HepG2 (cell line): Measurements from ENCODE around the gene FSCB. TPM values are rescaled to one million over a fixed set of nuclear protein-coding genes. Genes with fewer than 3 reads are reported as not detected.

Experiments
- ATAC-seq: fragments of 200-7000 bp; cut with Tn5 transposase; 3 replicates; pipeline ENCODE4 v1.9.1; 2020; ENCODE audit warnings: mild to moderate bottlenecking, moderate library complexity
- BruUV-seq: library from RNA; stranded (reverse); fragments of 400-500 nt; replicated peaks from 2 replicates; lab custom pipeline; 2021; lab: Mats Ljungman, UMichigan
- CTCF ChIA-PET: fragments of 300-600 bp; formaldehyde crosslinking; extraction: SDS; loops from one replicate; lab custom pipeline; 2021; ENCODE audit warnings: low total read pairs, inconsistent platforms, low intra/inter-chr PET ratio; lab: Yijun Ruan, JAX
- POLR2A ChIA-PET: fragments of 350-600 bp; sonication (Branson Sonifier 250); formaldehyde crosslinking; loops from one replicate; lab custom pipeline; 2020; ENCODE audit warnings: antibody characterized with exemption, inconsistent platforms; lab: Yijun Ruan, JAX
- DNase-seq: peaks from one replicate; pipeline ENCODE4 v3.0.0-alpha.2; 2015; ENCODE audit warnings: low spot score
- FAIRE-seq: peaks from 3 replicates; lab custom pipeline; 2011; peaks lifted over from hg19 to GRCh38; lab: Jason Lieb, UNC
- H2AFZ ChIP-seq: one replicate; pipeline ENCODE4 v1.6.1; 2011; ENCODE audit warnings: low read length, inconsistent platforms
- H3K27ac ChIP-seq: fragments of 300-600 bp; 3 replicates; pipeline ENCODE4 v1.8.0; 2011; ENCODE audit warnings: mixed run types, mild to moderate bottlenecking, mixed read lengths, low read length, inconsistent platforms; ENCODE audit not compliant: insufficient read depth; ENCODE audit errors: extremely low read length
- H3K27me3 ChIP-seq, 2 experiments: fragments of 200-600 bp in 1 of 2; 2 replicates in 1 of 2; 3 replicates in 1 of 2; pipeline versions ENCODE4 v1.6.0 to v1.8.0; 2011; ENCODE audit warnings: low read length in 2 of 2, mild to moderate bottlenecking in 2 of 2, moderate library complexity in 2 of 2, inconsistent platforms in 1 of 2; ENCODE audit not compliant: insufficient read depth in 2 of 2, control insufficient read depth in 1 of 2
- H3K36me3 ChIP-seq, 2 experiments: fragments of 200-600 bp in 1 of 2; replicated peaks in 1 of 2; 2 replicates in 1 of 2; 3 replicates in 1 of 2; pipeline versions ENCODE4 v1.5.1 to v1.8.0; 2011; ENCODE audit warnings: low read length in 2 of 2, inconsistent platforms in 1 of 2; ENCODE audit not compliant: insufficient read depth in 2 of 2, control insufficient read depth in 1 of 2
- H3K4me1 ChIP-seq: 2 replicates; pipeline ENCODE4 v1.5.1; 2012; ENCODE audit warnings: low read length, inconsistent platforms; ENCODE audit not compliant: insufficient read depth
- H3K4me2 ChIP-seq: 2 replicates; pipeline ENCODE4 v1.6.0; 2011; ENCODE audit warnings: low read depth, low read length, inconsistent platforms
- H3K4me3 ChIP-seq, 3 experiments: fragments of 200-600 bp in 1 of 3; sonication (generic), shearing (Covaris generic) in 1 of 3; replicated peaks in 1 of 3; 2 replicates each; pipeline ENCODE4 v1.5.1; 2011 to 2016; ENCODE audit warnings: low read length in 3 of 3, inconsistent platforms in 2 of 3, low read depth in 2 of 3, mild to moderate bottlenecking in 2 of 3, control low read depth in 1 of 3, mixed read lengths in 1 of 3; ENCODE audit not compliant: insufficient read depth in 1 of 3
- H3K79me2 ChIP-seq: one replicate; pipeline ENCODE4 v1.6.1; 2011; ENCODE audit warnings: low read length, inconsistent platforms; ENCODE audit not compliant: insufficient read depth
- H3K9ac ChIP-seq: 2 replicates; pipeline ENCODE4 v1.6.0; 2011; ENCODE audit warnings: mild to moderate bottlenecking, low read depth, low read length, inconsistent platforms; ENCODE audit not compliant: insufficient read depth
- H3K9me3 ChIP-seq: 2 replicates; pipeline ENCODE4 v1.5.1; 2012; ENCODE audit warnings: mild to moderate bottlenecking, low read length
- H4K20me1 ChIP-seq: 2 replicates; pipeline ENCODE4 v1.6.0; 2011; ENCODE audit warnings: inconsistent platforms, mild to moderate bottlenecking, low read length, moderate library complexity; ENCODE audit not compliant: insufficient read depth
- ATF7 ChIP-seq, 2 experiments: fragments of 450-650 bp in 1 of 2; sonication (generic) in 1 of 2; formaldehyde crosslinking in 1 of 2; IDR thresholded peaks; 2 replicates each; pipeline versions ENCODE4 v1.4.0 to v1.6.1; 2016 to 2020; ENCODE audit warnings: antibody characterized with exemption in 1 of 2, mild to moderate bottlenecking in 1 of 2, missing genetic modification reagents in 1 of 2
- BCL6 ChIP-seq: IDR thresholded peaks from 2 replicates; pipeline ENCODE4 v1.6.1; 2016; ENCODE audit warnings: missing genetic modification reagents, missing compliant biosample characterization
- CCAR2 ChIP-seq: fragments of 200-400 bp; formaldehyde crosslinking; optimal IDR thresholded peaks from 2 replicates; pipeline ENCODE3; 2018; ENCODE audit warnings: low read depth, mild to moderate bottlenecking, low read length, moderate library complexity
- FOXK1 ChIP-seq: sonication (generic); formaldehyde crosslinking; IDR thresholded peaks from 2 replicates; pipeline ENCODE4 v1.4.0; 2020; ENCODE audit warnings: low read depth, missing genetic modification reagents, borderline replicate concordance
- GABPA ChIP-seq, 2 experiments: IDR thresholded peaks; 2 replicates each; pipeline ENCODE4 v1.6.1; 2011 to 2016; ENCODE audit warnings: low read depth in 2 of 2, low read length in 1 of 2, missing biosample characterization in 1 of 2, missing genetic modification characterization in 1 of 2
- HNRNPL ChIP-seq: fragments of 200-400 bp; formaldehyde crosslinking; IDR thresholded peaks from 2 replicates; pipeline ENCODE4 v1.6.1; 2017; ENCODE audit warnings: mild to moderate bottlenecking, low read depth, low read length
- KLF13 ChIP-seq: sonication (generic); formaldehyde crosslinking; IDR thresholded peaks from 2 replicates; pipeline ENCODE4 v1.4.0; 2020; ENCODE audit warnings: mild to moderate bottlenecking, missing genetic modification reagents
- KLF15 ChIP-seq: sonication (generic); formaldehyde crosslinking; IDR thresholded peaks from 2 replicates; pipeline ENCODE4 v1.8.1; 2023; ENCODE audit warnings: borderline replicate concordance, mild to moderate bottlenecking, inconsistent platforms, missing genetic modification reagents, mixed read lengths
- MAFF ChIP-seq: IDR thresholded peaks from 2 replicates; pipeline ENCODE4 v1.6.1; 2011; ENCODE audit warnings: low read depth, low read length, improper control_type of control experiment
- MAFK ChIP-seq, 2 experiments: IDR thresholded peaks in 1 of 2; conservative IDR thresholded peaks in 1 of 2; 2 replicates each; pipeline ENCODE4 v1.6.1; 2011; ENCODE audit warnings: improper control_type of control experiment in 2 of 2, low read length in 2 of 2
- MAZ ChIP-seq, 2 experiments: sonication (generic) in 1 of 2; formaldehyde crosslinking in 1 of 2; IDR thresholded peaks; 2 replicates each; pipeline versions ENCODE4 v1.5.0 to v1.6.1; 2012 to 2020; ENCODE audit warnings: low read depth in 2 of 2, mild to moderate bottlenecking in 2 of 2, borderline replicate concordance in 1 of 2, improper control_type of control experiment in 1 of 2, low read length in 1 of 2, missing genetic modification reagents in 1 of 2, moderate library complexity in 1 of 2
- NPAS2 ChIP-seq: sonication (generic); formaldehyde crosslinking; IDR thresholded peaks from 2 replicates; pipeline ENCODE4 v1.8.0; 2022; ENCODE audit warnings: mild to moderate bottlenecking, missing genetic modification reagents, borderline replicate concordance
- RBFOX2 ChIP-seq: fragments of 200-400 bp; formaldehyde crosslinking; IDR thresholded peaks from 2 replicates; pipeline ENCODE4 v1.6.1; 2017; ENCODE audit warnings: low read depth, mild to moderate bottlenecking, low read length
- ZNF264 ChIP-seq: sonication (generic); formaldehyde crosslinking; IDR thresholded peaks from 2 replicates; pipeline ENCODE4 v1.4.0; 2020; ENCODE audit warnings: missing genetic modification reagents
- ZNF274 ChIP-seq: sonication (generic); formaldehyde crosslinking; IDR thresholded peaks from 2 replicates; pipeline ENCODE4 v1.5.1; 2020; ENCODE audit warnings: mild to moderate bottlenecking, missing genetic modification reagents
- ZNF564 ChIP-seq: sonication (generic); formaldehyde crosslinking; IDR thresholded peaks from 2 replicates; pipeline ENCODE4 v1.8.1; 2023; ENCODE audit warnings: mild to moderate bottlenecking, missing genetic modification reagents
- ZNF7 ChIP-seq: IDR thresholded peaks from 2 replicates; pipeline ENCODE4 v1.6.1; 2016; ENCODE audit warnings: missing biosample characterization, missing genetic modification reagents
- WGBS: methylation state at CpG from one replicate; pipeline ENCODE4 v1.1.6; 2017; ENCODE audit warnings: low lambda C conversion rate; 5-methylcytosine and 5-hydroxymethylcytosine counted together
- in situ Hi-C: cut with HindIII; loops from 2 replicates; pipeline ENCODE4 v1.10.0; 2017; ENCODE audit warnings: low pct_unique_long_range_greater_than_20kb; ENCODE audit not compliant: extremely low pct_ligation_motif_present
- intact Hi-C: fragments of 100-400 bp; cut with micrococcal nuclease; formaldehyde crosslinking; loops from one replicate; pipeline ENCODE4 v1.10.0; 2022; ENCODE audit not compliant: unreplicated experiment
- polyA plus RNA-seq, 8 experiments: library from polyadenylated mRNA; depleted of rRNA in 3 of 8; stranded (reverse) in 7 of 8; unstranded in 1 of 8; fragments of >200 nt; fragmentation: Illumina TruSeq in 4 of 8; extraction: Trizol in 4 of 8; gene quantifications; 2 replicates each; pipeline versions ENCODE4 v1.2.1 to v1.2.3, GENCODE V29; 2011 to 2016; ENCODE audit warnings: low read depth in 4 of 8, missing spikeins in 1 of 8, mixed read lengths in 1 of 8; ENCODE audit not compliant: insufficient read depth in 1 of 8
- total RNA-seq, 5 experiments: library from RNA; depleted of rRNA; stranded (reverse); fragments of >200 nt; fragmentation: Illumina TruSeq; extraction: Trizol; gene quantifications; 2 replicates each; pipeline ENCODE4 v1.2.3, GENCODE V29; 2016; ENCODE audit warnings: low read depth in 1 of 5
- TF ChIP-seq, protein P1 (sequence below): IDR thresholded peaks from 2 replicates; pipeline ENCODE4 v1.6.1; 2018; ENCODE audit warnings: missing genetic modification reagents

The FSCB gene
- total and polyA plus RNA-seq, 2 of the 13 experiments (the other 11 are each of a cell fraction or from before 2014, with no cell fraction given), result not detected

DNA sequence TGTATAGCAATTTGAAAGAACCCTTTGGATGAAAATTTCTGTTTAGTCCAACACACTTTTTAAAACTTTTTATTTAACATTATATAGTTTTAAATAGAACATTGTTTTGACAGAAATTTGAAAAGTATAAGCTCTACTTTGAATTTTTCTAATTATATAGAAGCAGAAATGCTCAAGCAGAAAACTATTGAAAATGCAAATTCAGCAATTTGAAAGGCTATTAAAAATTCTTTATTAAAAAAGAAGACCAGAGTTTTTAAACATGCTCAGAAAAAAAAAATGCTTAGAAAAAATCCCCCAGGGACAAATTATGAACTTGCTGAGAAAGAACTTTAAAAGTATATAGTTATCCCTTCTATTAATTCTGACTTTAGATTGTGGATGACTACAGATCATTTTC lies 21.1 kb upstream of the FSCB start:
- intact Hi-C loops, result no loop called here
- FAIRE-seq, result no peak
- Histone ChIP-seq H3K27me3 (no peaks in the 10 kb centered on the region), H3K27ac (no peak overlapping the region), H3K9ac (no peak overlapping the region), H3K4me2 (no peak overlapping the region), H3K9me3 (no peaks in the 10 kb centered on the region), H3K79me2 (no peaks in the 10 kb centered on the region), H2AFZ (no peak overlapping the region), H3K4me1 (no peaks in the 10 kb centered on the region), H3K4me3 (no peak overlapping the region), H3K36me3 (no peaks in the 10 kb centered on the region), H4K20me1 (no peaks in the 10 kb centered on the region)
- in situ Hi-C loops, result no loop called here
- POLR2A ChIA-PET, result no interaction called here
- BruUV-seq, result no TSS peak
- CTCF ChIA-PET, result no interaction called here
- no peak for ATAC-seq
- no peak for TF ChIP-seq BCL6 (CRISPR knock-in tag)
- no peak for TF ChIP-seq HNRNPL
- TF ChIP-seq MAFF, result peak; percentile 73
- TF ChIP-seq ZNF7, result no peak
- no peak for TF ChIP-seq ZNF274 (CRISPR knock-in tag)
- TF ChIP-seq MAFK (conservative IDR thresholded peaks at IDR 0.05 in 1 of 2, IDR thresholded peaks at IDR 0.05 in 1 of 2; ENCODE audit: low read length in 2 of 2), result peak; percentile 48 to 85
- no peak for TF ChIP-seq FOXK1 (CRISPR knock-in tag)
- no peak for DNase-seq

DNA sequence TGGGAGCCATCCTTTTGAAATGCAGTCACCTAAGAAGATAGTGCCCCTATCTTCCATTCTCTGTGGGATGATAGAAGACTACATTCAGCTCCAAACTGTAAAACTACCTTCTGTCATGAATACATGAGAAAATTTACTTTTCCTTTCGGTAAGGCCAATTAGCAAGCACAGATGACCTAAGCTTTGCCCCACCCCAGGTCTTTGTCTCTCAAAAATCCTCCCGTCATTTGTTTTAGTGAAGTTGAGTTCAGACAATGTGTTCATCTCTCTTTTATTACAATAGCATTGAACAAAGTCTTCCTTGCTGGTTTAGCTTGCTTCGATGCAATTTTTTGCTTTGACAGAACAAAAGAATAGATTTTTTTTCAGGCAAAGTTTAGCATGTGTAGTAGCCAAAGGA lies 18.2 kb upstream of the FSCB start:
- Histone ChIP-seq H3K36me3 (no peaks in the 10 kb centered on the region), H3K4me1 (no peaks in the 10 kb centered on the region), H3K4me2 (no peak overlapping the region), H3K9me3 (0 out of 2 replicates have a peak, but pooled peaks cover 1% of the 10 kb centered on the region), H3K4me3 (no peak overlapping the region), H3K79me2 (no peaks in the 10 kb centered on the region), H3K27ac (no peak overlapping the region), H3K9ac (no peak overlapping the region), H4K20me1 (no peaks in the 10 kb centered on the region), H3K27me3 (no peaks in the 10 kb centered on the region), H2AFZ (no peak overlapping the region)
- BruUV-seq, result no TSS peak
- ChIA-PET CTCF (no interaction called here), POLR2A (no interaction called here)
- ATAC-seq (no peak), FAIRE-seq (no peak), DNase-seq (no peak)
- in situ Hi-C loops, result no loop called here
- WGBS, result 1% methylated on average over 3 of the region's 3 CpGs
- intact Hi-C loops, result no loop called here
- no peak for TF ChIP-seq ATF7 (IDR thresholded peaks at IDR 0.05)
- no peak for TF ChIP-seq ATF7 (CRISPR knock-in tag; IDR thresholded peaks at IDR 0.05)
- no peak for TF ChIP-seq CCAR2
- no peak for TF ChIP-seq ZNF264 (CRISPR knock-in tag)
- no peak for TF ChIP-seq GABPA (IDR thresholded peaks at IDR 0.05; ENCODE audit: low read depth, low read length)
- no peak for TF ChIP-seq GABPA (CRISPR knock-in tag; IDR thresholded peaks at IDR 0.05; ENCODE audit: low read depth)
- TF ChIP-seq MAZ (IDR thresholded peaks at IDR 0.05; ENCODE audit: borderline replicate concordance, low read depth, low read length), result no peak
- no peak for TF ChIP-seq MAZ (CRISPR knock-in tag; IDR thresholded peaks at IDR 0.05; ENCODE audit: low read depth)
- TF ChIP-seq KLF13 (CRISPR knock-in tag), result no peak
- TF ChIP-seq, protein P1, sequence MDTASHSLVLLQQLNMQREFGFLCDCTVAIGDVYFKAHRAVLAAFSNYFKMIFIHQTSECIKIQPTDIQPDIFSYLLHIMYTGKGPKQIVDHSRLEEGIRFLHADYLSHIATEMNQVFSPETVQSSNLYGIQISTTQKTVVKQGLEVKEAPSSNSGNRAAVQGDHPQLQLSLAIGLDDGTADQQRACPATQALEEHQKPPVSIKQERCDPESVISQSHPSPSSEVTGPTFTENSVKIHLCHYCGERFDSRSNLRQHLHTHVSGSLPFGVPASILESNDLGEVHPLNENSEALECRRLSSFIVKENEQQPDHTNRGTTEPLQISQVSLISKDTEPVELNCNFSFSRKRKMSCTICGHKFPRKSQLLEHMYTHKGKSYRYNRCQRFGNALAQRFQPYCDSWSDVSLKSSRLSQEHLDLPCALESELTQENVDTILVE (CRISPR knock-in tag), result no peak
- TF ChIP-seq KLF15 (CRISPR knock-in tag), result no peak
- no peak for TF ChIP-seq ZNF564 (CRISPR knock-in tag)
- no peak for TF ChIP-seq RBFOX2
- no peak for TF ChIP-seq NPAS2
